HepG2 (cell line): Measurements from ENCODE around the gene PTGIS. TPM values are rescaled to one million over a fixed set of nuclear protein-coding genes. Genes with fewer than 3 reads are reported as not detected.

ENCODE experiments used
- ASH2L ChIP-seq: fragments of 300-600, 200-600 bp; sonication (generic); IDR thresholded peaks from 2 replicates; pipeline ENCODE4 v1.7.0; 2017; ENCODE audit warnings: low read depth, mild to moderate bottlenecking, moderate library complexity, mixed read lengths, low read length; ENCODE audit not compliant: insufficient read length
- ATRX ChIP-seq: sonication (generic); formaldehyde crosslinking; IDR thresholded peaks from 2 replicates; pipeline ENCODE4 v1.4.0; 2020; ENCODE audit warnings: missing genetic modification reagents, borderline replicate concordance
- BRD4 ChIP-seq: sonication (generic); formaldehyde crosslinking; IDR thresholded peaks from 2 replicates; pipeline ENCODE4 v1.4.0; 2020; ENCODE audit warnings: missing genetic modification reagents
- FOXO1 ChIP-seq: sonication (generic); formaldehyde crosslinking; IDR thresholded peaks from 2 replicates; pipeline ENCODE4 v1.4.0; 2020; ENCODE audit warnings: missing genetic modification reagents
- MAF1 ChIP-seq: sonication (generic); formaldehyde crosslinking; IDR thresholded peaks from 2 replicates; pipeline ENCODE4 v1.5.0; 2020; ENCODE audit warnings: missing genetic modification reagents, borderline replicate concordance
- NFYC ChIP-seq: IDR thresholded peaks from 2 replicates; pipeline ENCODE4 v1.6.1; 2016; ENCODE audit warnings: missing genetic modification reagents, missing compliant biosample characterization
- PHF5A ChIP-seq: IDR thresholded peaks from one replicate; pipeline ENCODE4 v1.6.1; 2018; ENCODE audit warnings: low read depth, missing genetic modification reagents; ENCODE audit not compliant: unreplicated experiment
- SALL2 ChIP-seq: sonication (generic); formaldehyde crosslinking; IDR thresholded peaks from 2 replicates; pipeline ENCODE4 v1.8.1; 2023; ENCODE audit warnings: mild to moderate bottlenecking, missing genetic modification reagents, inconsistent platforms
- SKI ChIP-seq: fragments of 450-650 bp; IDR thresholded peaks from one replicate; pipeline ENCODE4 v1.6.1; 2018; ENCODE audit warnings: mild to moderate bottlenecking; ENCODE audit not compliant: partially characterized antibody
- SNAPC2 ChIP-seq: sonication (generic); formaldehyde crosslinking; IDR thresholded peaks from 2 replicates; pipeline ENCODE4 v1.8.1; 2022; ENCODE audit warnings: mild to moderate bottlenecking, missing genetic modification reagents
- SSRP1 ChIP-seq: IDR thresholded peaks from 2 replicates; pipeline ENCODE4 v1.6.1; 2016; ENCODE audit warnings: control low read depth
- ZFP37 ChIP-seq: sonication (generic); formaldehyde crosslinking; IDR thresholded peaks from 2 replicates; pipeline ENCODE4 v1.4.0; 2020; ENCODE audit warnings: missing genetic modification reagents, borderline replicate concordance
- ZNF143 ChIP-seq: sonication (generic); formaldehyde crosslinking; IDR thresholded peaks from 2 replicates; pipeline ENCODE4 v1.4.0; 2020; ENCODE audit warnings: missing genetic modification reagents
- polyA plus RNA-seq, 8 experiments: library from polyadenylated mRNA; depleted of rRNA in 3 of 8; stranded (reverse) in 7 of 8; unstranded in 1 of 8; fragments of >200 nt; fragmentation: Illumina TruSeq in 4 of 8; extraction: Trizol in 4 of 8; gene quantifications; 2 replicates each; pipeline versions ENCODE4 v1.2.1 to v1.2.3, GENCODE V29; 2011 to 2016; ENCODE audit warnings: low read depth in 4 of 8, missing spikeins in 1 of 8, mixed read lengths in 1 of 8; ENCODE audit not compliant: insufficient read depth in 1 of 8
- total RNA-seq, 5 experiments: library from RNA; depleted of rRNA; stranded (reverse); fragments of >200 nt; fragmentation: Illumina TruSeq; extraction: Trizol; gene quantifications; 2 replicates each; pipeline ENCODE4 v1.2.3, GENCODE V29; 2016; ENCODE audit warnings: low read depth in 1 of 5
- TF ChIP-seq, protein P1 (sequence below), 2 experiments: fragments of 450-650 bp in 1 of 2; sonication (generic) in 1 of 2; formaldehyde crosslinking in 1 of 2; IDR thresholded peaks; 2 replicates each; pipeline versions ENCODE4 v1.6.1 to v1.8.0; 2016 to 2022; ENCODE audit warnings: antibody characterized with exemption in 1 of 2, mild to moderate bottlenecking in 1 of 2, missing genetic modification reagents in 1 of 2
- TF ChIP-seq, protein P2 (sequence below): sonication (generic); formaldehyde crosslinking; IDR thresholded peaks from 2 replicates; pipeline ENCODE4 v1.8.0; 2022; ENCODE audit warnings: mild to moderate bottlenecking, missing genetic modification reagents, moderate library complexity
- TF ChIP-seq, protein P3 (sequence below): sonication (generic); formaldehyde crosslinking; conservative IDR thresholded peaks from 2 replicates; pipeline ENCODE4 v1.4.0; 2020; ENCODE audit warnings: missing genetic modification reagents
- TF ChIP-seq, protein P4 (sequence below): sonication (generic); formaldehyde crosslinking; IDR thresholded peaks from 2 replicates; pipeline ENCODE4 v1.5.1; 2020; ENCODE audit warnings: missing genetic modification reagents, mild to moderate bottlenecking, borderline replicate concordance

PTGIS gene
- total and polyA plus RNA-seq, 2 of the 13 experiments (the other 11 are each of a cell fraction or from before 2014, with no cell fraction given): not detected

DNA sequence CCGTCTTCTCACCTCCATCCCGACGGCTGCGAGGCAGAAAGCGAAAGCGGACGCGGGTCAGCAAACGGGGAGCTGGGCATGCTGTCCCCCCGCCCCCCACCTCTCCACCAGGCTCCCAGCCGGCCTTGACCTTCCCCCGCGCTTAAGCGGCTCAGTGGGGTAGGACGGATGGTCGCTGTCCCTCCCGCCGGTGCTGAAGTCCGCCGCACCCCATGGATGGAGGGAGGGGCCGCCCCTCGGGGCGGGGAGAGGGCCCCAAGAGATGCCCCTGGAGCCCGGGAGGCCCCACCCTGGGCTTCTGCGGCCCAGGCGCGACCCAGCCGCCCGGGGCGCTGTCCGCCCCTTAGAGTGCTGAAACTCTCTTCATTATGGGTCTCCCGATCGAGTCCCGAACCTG lies 85.3 kb downstream of the PTGIS start, which contains the start of gene KCNB1 (continued):
- TF ChIP-seq, protein P1, sequence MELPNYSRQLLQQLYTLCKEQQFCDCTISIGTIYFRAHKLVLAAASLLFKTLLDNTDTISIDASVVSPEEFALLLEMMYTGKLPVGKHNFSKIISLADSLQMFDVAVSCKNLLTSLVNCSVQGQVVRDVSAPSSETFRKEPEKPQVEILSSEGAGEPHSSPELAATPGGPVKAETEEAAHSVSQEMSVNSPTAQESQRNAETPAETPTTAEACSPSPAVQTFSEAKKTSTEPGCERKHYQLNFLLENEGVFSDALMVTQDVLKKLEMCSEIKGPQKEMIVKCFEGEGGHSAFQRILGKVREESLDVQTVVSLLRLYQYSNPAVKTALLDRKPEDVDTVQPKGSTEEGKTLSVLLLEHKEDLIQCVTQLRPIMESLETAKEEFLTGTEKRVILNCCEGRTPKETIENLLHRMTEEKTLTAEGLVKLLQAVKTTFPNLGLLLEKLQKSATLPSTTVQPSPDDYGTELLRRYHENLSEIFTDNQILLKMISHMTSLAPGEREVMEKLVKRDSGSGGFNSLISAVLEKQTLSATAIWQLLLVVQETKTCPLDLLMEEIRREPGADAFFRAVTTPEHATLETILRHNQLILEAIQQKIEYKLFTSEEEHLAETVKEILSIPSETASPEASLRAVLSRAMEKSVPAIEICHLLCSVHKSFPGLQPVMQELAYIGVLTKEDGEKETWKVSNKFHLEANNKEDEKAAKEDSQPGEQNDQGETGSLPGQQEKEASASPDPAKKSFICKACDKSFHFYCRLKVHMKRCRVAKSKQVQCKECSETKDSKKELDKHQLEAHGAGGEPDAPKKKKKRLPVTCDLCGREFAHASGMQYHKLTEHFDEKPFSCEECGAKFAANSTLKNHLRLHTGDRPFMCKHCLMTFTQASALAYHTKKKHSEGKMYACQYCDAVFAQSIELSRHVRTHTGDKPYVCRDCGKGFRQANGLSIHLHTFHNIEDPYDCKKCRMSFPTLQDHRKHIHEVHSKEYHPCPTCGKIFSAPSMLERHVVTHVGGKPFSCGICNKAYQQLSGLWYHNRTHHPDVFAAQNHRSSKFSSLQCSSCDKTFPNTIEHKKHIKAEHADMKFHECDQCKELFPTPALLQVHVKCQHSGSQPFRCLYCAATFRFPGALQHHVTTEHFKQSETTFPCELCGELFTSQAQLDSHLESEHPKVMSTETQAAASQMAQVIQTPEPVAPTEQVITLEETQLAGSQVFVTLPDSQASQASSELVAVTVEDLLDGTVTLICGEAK (IDR thresholded peaks at IDR 0.05): no peak
- TF ChIP-seq, protein P1 (CRISPR knock-in tag; IDR thresholded peaks at IDR 0.05): peak; percentile 42; the same call in 1 of the 2 replicates
- TF ChIP-seq, protein P2, sequence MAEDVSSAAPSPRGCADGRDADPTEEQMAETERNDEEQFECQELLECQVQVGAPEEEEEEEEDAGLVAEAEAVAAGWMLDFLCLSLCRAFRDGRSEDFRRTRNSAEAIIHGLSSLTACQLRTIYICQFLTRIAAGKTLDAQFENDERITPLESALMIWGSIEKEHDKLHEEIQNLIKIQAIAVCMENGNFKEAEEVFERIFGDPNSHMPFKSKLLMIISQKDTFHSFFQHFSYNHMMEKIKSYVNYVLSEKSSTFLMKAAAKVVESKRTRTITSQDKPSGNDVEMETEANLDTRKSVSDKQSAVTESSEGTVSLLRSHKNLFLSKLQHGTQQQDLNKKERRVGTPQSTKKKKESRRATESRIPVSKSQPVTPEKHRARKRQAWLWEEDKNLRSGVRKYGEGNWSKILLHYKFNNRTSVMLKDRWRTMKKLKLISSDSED (CRISPR knock-in tag): no peak
- TF ChIP-seq SSRP1 (no peak), ZFP37 (CRISPR knock-in tag) (peak; percentile 95), MAF1 (CRISPR knock-in tag) (0 out of 2 replicates have a peak, but pooled peaks have one; percentile 34), BRD4 (CRISPR knock-in tag) (no peak), NFYC (CRISPR knock-in tag) (no peak; the same call in 1 of the 2 replicates), SNAPC2 (CRISPR knock-in tag) (peak; percentile 73; the same call in 1 of the 2 replicates), PHF5A (CRISPR knock-in tag) (no peak), SALL2 (CRISPR knock-in tag) (no peak), SKI (no peak), ATRX (CRISPR knock-in tag) (no peak), FOXO1 (CRISPR knock-in tag) (peak; percentile 67), ASH2L (no peak), ZNF143 (CRISPR knock-in tag) (no peak; the same call in 1 of the 2 replicates)
- TF ChIP-seq, protein P3, sequence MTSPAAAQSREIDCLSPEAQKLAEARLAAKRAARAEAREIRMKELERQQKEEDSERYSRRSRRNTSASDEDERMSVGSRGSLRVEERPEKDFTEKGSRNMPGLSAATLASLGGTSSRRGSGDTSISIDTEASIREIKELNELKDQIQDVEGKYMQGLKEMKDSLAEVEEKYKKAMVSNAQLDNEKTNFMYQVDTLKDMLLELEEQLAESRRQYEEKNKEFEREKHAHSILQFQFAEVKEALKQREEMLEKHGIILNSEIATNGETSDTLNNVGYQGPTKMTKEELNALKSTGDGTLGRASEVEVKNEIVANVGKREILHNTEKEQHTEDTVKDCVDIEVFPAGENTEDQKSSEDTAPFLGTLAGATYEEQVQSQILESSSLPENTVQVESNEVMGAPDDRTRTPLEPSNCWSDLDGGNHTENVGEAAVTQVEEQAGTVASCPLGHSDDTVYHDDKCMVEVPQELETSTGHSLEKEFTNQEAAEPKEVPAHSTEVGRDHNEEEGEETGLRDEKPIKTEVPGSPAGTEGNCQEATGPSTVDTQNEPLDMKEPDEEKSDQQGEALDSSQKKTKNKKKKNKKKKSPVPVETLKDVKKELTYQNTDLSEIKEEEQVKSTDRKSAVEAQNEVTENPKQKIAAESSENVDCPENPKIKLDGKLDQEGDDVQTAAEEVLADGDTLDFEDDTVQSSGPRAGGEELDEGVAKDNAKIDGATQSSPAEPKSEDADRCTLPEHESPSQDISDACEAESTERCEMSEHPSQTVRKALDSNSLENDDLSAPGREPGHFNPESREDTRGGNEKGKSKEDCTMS (CRISPR knock-in tag): peak; percentile 90; the same call in 1 of the 2 replicates
- TF ChIP-seq, protein P4, sequence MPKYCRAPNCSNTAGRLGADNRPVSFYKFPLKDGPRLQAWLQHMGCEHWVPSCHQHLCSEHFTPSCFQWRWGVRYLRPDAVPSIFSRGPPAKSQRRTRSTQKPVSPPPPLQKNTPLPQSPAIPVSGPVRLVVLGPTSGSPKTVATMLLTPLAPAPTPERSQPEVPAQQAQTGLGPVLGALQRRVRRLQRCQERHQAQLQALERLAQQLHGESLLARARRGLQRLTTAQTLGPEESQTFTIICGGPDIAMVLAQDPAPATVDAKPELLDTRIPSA (CRISPR knock-in tag): no peak
